Measurements from ENCODE around the gene OBSCN.

Gene OBSCN

GRCh38 chr1:228369608-228370438 lies 162.0 kb downstream of the OBSCN start:
- H3K27ac ChIP-seq = no peak overlapping the region
- no peak for TF ChIP-seq ZFX (IDR thresholded peaks at IDR 0.05)
- TF ChIP-seq, protein P1, sequence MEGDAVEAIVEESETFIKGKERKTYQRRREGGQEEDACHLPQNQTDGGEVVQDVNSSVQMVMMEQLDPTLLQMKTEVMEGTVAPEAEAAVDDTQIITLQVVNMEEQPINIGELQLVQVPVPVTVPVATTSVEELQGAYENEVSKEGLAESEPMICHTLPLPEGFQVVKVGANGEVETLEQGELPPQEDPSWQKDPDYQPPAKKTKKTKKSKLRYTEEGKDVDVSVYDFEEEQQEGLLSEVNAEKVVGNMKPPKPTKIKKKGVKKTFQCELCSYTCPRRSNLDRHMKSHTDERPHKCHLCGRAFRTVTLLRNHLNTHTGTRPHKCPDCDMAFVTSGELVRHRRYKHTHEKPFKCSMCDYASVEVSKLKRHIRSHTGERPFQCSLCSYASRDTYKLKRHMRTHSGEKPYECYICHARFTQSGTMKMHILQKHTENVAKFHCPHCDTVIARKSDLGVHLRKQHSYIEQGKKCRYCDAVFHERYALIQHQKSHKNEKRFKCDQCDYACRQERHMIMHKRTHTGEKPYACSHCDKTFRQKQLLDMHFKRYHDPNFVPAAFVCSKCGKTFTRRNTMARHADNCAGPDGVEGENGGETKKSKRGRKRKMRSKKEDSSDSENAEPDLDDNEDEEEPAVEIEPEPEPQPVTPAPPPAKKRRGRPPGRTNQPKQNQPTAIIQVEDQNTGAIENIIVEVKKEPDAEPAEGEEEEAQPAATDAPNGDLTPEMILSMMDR (conservative IDR thresholded peaks at IDR 0.05) = no peak

DNA sequence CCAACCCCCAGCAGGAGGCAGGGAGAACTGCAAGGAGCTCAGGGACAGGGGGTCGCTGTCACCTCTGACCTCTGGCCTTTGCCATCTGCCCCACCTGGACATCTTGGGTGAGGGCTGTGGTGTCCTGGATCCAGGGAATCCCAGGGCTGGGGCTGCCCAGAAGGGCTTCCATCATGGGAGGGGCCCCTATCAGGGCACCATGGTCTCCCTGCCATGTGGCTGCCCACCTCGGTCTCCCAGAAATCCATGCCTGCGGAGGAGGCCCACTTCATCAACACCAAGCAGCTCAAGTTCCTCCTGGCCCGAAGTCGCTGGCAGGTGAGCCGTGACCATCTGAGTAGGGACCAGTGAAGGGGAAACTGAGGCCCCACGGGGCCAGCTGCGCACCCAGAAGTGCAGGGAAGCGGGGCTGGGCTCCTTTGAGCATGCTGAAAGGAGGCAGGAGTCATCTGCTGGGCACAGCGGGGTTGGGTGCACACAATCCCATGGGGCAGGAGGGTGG lies 162.6 kb downstream of the OBSCN start:
- TF ChIP-seq, protein P1 (conservative IDR thresholded peaks at IDR 0.05) = no peak
- TF ChIP-seq ZFX (IDR thresholded peaks at IDR 0.05) = no peak

GRCh38 chr1:228370941-228371740 lies 163.3 kb downstream of the OBSCN start:
- H3K27ac ChIP-seq = no peak overlapping the region
- TF ChIP-seq ZFX (IDR thresholded peaks at IDR 0.05) = no peak
- TF ChIP-seq, protein P1 (conservative IDR thresholded peaks at IDR 0.05) = no peak

More for the DNA sequence above, 162.6 kb downstream of the OBSCN start:
- no peak overlapping the region for H3K27ac ChIP-seq

- no peak overlapping the region for H3K27ac ChIP-seq
- TF ChIP-seq, protein P1 (conservative IDR thresholded peaks at IDR 0.05) = no peak
- TF ChIP-seq ZFX (IDR thresholded peaks at IDR 0.05) = no peak
These were observed 163.9 kb downstream of the OBSCN start for GRCh38 chr1:228371741-228372182.

DNA sequence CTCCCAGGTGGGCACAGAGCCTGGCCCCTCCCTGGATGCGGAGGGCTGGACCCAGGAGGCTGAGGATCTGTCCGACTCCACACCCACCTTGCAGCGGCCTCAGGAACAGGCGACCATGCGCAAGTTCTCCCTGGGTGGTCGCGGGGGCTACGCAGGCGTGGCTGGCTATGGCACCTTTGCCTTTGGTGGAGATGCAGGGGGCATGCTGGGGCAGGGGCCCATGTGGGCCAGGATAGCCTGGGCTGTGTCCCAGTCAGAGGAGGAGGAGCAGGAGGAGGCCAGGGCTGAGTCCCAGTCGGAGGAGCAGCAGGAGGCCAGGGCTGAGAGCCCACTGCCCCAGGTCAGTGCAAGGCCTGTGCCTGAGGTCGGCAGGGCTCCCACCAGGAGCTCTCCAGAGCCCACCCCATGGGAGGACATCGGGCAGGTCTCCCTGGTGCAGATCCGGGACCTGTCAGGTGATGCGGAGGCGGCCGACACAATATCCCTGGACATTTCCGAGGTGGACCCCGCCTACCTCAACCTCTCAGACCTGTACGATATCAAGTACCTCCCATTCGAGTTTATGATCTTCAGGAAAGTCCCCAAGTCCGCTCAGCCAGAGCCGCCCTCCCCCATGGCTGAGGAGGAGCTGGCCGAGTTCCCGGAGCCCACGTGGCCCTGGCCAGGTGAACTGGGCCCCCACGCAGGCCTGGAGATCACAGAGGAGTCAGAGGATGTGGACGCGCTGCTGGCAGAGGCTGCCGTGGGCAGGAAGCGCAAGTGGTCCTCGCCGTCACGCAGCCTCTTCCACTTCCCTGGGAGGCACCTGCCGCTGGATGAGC lies 164.5 kb downstream of the OBSCN start:
- TF ChIP-seq, protein P1 (conservative IDR thresholded peaks at IDR 0.05) = no peak
- no peak for TF ChIP-seq ZFX (IDR thresholded peaks at IDR 0.05)
- no peak overlapping the region for H3K27ac ChIP-seq

DNA sequence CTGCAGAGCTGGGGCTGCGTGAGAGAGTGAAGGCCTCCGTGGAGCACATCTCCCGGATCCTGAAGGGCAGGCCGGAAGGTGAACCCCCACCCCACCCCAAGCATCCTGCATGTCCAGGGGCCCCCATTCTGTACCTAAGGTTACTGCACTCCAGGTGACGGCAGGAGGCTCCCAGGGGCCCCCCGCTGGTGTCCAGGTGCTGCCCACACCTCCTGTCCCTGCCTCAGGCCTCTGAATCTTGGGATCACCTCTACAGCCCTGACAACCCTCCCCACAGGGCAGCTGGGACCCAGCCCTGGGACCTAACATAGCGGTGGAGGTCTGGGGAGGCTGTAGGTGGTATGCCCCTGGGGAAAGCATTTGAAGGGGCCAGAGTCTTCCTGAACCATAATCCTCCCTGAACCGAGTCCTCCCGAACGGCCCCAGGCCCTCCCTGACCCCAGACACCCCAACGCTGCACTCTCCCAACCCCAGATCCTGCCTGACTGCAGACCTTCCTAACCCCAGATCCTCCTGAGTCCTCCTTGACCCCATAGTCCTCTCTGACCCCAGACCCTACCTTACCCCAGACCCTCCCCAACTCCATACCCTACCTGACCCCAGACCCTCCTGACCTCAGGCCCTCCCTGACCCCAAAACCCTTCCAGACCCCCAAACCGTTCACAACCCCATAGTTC lies 165.3 kb downstream of the OBSCN start:
- no peak for TF ChIP-seq ZFX (IDR thresholded peaks at IDR 0.05)
- TF ChIP-seq, protein P1 (conservative IDR thresholded peaks at IDR 0.05) = no peak
- H3K27ac ChIP-seq = no peak overlapping the region

Data from C4-2B (cell line).